Measurements from ENCODE around the gene FAM110D.

- no peak for TF ChIP-seq POU2F2 (IDR thresholded peaks at IDR 0.05; ENCODE audit: low read depth, low read length)
- TF ChIP-seq POLR2A (IDR thresholded peaks at IDR 0.05; ENCODE audit: low read depth, low read length) = no peak
- TF ChIP-seq POLR2AphosphoS5 (IDR thresholded peaks at IDR 0.05; ENCODE audit: low read depth, low read length) = no peak
- no peak for TF ChIP-seq SPI1 (IDR thresholded peaks at IDR 0.05; ENCODE audit: low read depth, low read length)
- no peak for TF ChIP-seq TAF1 (IDR thresholded peaks at IDR 0.05; ENCODE audit: low read depth, low read length)
- TF ChIP-seq PAX5 (IDR thresholded peaks at IDR 0.05; ENCODE audit: insufficient read depth, low read length, severe bottlenecking) = no peak
Measured at GRCh38 chr1:26132834-26133167, 26.1 kb upstream of the FAM110D start.

Data from GM12891 (cell line).